Stomach smooth muscle (tissue), 2 donors: ENCODE measurements around the gene ZFPM1.

Experiments
- H3K27ac ChIP-seq: one replicate; pipeline ENCODE4 v1.7.0; 2013; ENCODE audit warnings: mild to moderate bottlenecking, low read length, inconsistent platforms
- H3K27me3 ChIP-seq, 2 donors: one replicate each; pipeline ENCODE4 v1.7.0; 2013; ENCODE audit warnings: low read length in 2 of 2; ENCODE audit not compliant: insufficient read depth in 2 of 2, control insufficient read depth in 1 of 2
- H3K36me3 ChIP-seq, 2 donors: one replicate each; pipeline ENCODE4 v1.7.0; 2013; ENCODE audit warnings: low read length in 2 of 2; ENCODE audit not compliant: control insufficient read depth in 2 of 2, insufficient read depth in 2 of 2
- H3K4me1 ChIP-seq: one replicate; pipeline ENCODE4 v1.7.0; 2013; ENCODE audit warnings: low read length; ENCODE audit not compliant: control insufficient read depth, insufficient read depth
- H3K4me3 ChIP-seq, 2 donors: one replicate each; pipeline ENCODE4 v1.7.0; 2013; ENCODE audit warnings: low read length in 2 of 2
- H3K9ac ChIP-seq, 2 donors: one replicate each; pipeline ENCODE4 v1.7.0; 2013; ENCODE audit warnings: low read length in 2 of 2, mild to moderate bottlenecking in 1 of 2
- H3K9me3 ChIP-seq, 2 donors: one replicate each; pipeline ENCODE4 v1.7.0; 2013; ENCODE audit warnings: low read length in 2 of 2; ENCODE audit not compliant: control insufficient read depth in 2 of 2
- donor health status: healthy.
- donor health status: Pancreatic carcinoma.

The ZFPM1 gene

DNA sequence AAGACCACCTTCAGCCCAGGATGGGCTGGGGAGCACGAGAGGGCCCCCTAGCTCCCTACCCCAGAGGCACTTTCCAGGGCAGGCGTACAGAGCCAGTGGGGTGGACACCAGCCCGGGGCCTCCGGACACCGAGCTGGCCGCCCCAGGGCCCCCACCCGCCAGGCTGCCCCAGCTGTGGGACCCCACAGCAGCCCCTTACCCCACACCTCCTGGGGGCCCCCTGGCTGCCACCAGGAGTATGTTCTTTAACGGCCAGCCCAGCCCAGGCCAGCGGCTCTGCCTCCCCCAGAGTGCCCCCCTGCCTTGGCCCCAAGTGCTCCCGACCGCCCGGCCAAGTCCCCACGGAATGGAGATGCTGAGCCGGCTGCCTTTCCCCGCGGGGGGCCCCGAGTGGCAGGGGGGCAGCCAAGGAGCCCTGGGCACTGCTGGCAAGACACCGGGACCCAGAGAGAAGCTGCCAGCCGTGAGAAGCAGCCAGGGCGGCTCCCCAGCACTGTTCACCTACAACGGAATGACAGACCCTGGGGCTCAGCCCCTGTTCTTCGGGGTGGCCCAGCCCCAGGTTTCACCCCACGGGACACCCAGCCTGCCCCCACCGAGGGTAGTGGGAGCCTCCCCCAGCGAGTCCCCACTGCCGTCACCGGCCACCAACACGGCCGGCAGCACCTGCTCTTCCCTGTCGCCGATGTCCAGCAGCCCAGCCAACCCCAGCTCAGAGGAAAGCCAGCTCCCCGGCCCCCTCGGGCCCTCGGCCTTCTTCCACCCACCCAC is 24.3 kb upstream of the ZFPM1 start:
- no peak overlapping the region for H3K9ac ChIP-seq
- H3K4me1 ChIP-seq: peaks cover 7% of the 10 kb centered on the region
- H3K27ac ChIP-seq: no peak overlapping the region
- peaks cover 15 to 28% of the 10 kb centered on the region in 2 donors for H3K27me3 ChIP-seq
- no peak overlapping the region for H3K4me3 ChIP-seq
- H3K36me3 ChIP-seq: no peaks in the 10 kb centered on the region
- no peaks in the 10 kb centered on the region for H3K9me3 ChIP-seq

DNA sequence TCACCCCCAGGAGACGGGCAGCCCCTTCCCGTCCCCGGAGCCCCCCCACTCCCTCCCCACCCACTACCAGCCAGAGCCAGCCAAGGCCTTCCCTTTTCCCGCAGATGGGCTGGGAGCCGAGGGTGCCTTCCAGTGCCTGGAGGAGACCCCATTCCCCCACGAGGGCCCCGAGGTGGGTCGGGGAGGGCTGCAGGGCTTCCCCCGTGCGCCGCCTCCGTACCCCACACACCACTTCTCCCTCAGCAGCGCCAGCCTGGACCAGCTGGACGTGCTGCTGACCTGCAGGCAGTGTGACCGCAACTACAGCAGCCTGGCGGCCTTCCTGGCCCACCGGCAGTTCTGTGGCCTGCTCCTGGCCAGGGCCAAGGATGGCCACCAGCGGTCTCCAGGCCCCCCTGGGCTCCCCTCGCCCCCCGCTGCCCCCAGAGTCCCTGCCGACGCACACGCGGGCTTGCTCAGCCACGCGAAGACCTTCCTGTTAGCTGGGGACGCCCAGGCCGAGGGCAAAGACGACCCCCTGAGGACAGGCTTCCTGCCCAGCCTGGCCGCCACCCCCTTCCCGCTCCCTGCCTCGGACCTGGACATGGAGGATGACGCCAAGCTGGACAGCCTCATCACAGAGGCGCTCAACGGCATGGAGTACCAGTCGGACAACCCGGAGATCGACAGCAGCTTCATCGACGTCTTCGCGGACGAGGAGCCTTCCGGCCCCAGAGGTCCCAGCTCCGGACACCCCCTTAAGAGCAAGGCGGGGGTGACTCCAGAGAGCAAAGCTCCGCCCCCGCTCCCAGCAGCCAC is 23.5 kb upstream of the ZFPM1 start:
- Histone ChIP-seq H3K27me3 (peaks cover 15 to 28% of the 10 kb centered on the region in 2 donors), H3K4me1 (peaks cover 7% of the 10 kb centered on the region), H3K36me3 (no peaks in the 10 kb centered on the region), H3K4me3 (peak overlapping the region in 1 of 2 donors; percentile 3), H3K27ac (no peak overlapping the region), H3K9ac (no peak overlapping the region), H3K9me3 (no peaks in the 10 kb centered on the region)

- Histone ChIP-seq H3K36me3 (no peaks in the 10 kb centered on the region), H3K27me3 (peaks cover 15 to 28% of the 10 kb centered on the region in 2 donors), H3K27ac (no peak overlapping the region), H3K9ac (no peak overlapping the region), H3K9me3 (no peaks in the 10 kb centered on the region), H3K4me3 (peak overlapping the region in 1 of 2 donors; percentile 49), H3K4me1 (peaks cover 7% of the 10 kb centered on the region)
Observed at GRCh38 chr16:88430185-88430523, 22.9 kb upstream of the ZFPM1 start.

DNA sequence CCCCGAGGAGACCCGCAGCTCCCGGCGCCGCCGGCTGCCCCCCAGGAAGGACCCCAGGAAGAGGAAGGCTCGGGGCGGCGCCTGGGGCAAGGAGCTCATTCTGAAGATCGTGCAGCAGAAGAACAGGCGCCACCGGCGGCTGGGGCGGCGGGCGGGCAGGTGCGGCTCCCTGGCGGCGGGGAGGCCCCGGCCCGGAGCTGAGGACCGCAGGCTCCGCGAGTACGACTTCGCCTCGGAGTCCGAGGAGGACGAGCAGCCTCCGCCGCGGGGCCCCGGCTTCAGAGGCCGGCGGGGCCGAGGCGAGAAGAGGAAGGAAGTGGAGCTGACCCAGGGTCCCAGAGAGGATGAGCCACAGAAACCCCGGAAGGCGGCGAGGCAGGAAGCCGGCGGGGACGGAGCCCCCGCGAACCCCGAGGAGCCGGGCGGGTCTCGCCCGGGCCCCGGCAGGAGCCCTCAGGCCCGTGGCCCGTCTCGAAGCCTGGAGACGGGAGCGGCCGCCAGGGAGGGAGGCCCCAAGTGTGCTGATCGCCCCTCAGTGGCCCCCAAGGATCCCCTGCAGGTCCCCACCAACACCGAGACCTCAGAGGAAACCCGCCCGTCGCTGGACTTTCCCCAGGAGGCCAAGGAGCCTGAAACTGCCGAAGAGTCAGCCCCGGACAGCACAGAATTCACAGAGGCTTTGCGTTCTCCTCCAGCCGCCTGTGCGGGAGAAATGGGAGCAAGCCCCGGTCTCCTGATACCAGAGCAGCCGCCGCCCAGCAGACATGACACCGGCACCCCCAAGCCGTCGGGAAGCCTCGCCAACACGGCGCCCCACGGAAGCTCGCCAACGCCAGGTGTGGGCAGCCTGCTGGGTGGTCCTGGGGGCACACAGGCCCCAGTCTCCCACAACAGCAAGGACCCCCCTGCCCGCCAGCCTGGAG is 22.3 kb upstream of the ZFPM1 start:
- no peak overlapping the region for H3K27ac ChIP-seq
- H3K9me3 ChIP-seq: no peaks in the 10 kb centered on the region
- peak overlapping the region in 1 of 2 donors; percentile 49 for H3K4me3 ChIP-seq
- no peaks in the 10 kb centered on the region for H3K36me3 ChIP-seq
- H3K9ac ChIP-seq: no peak overlapping the region
- peaks cover 7% of the 10 kb centered on the region for H3K4me1 ChIP-seq
- H3K27me3 ChIP-seq: peaks cover 15 to 28% of the 10 kb centered on the region in 2 donors

GRCh38 chr16:88431651-88432050 is 21.4 kb upstream of the ZFPM1 start:
- H3K27ac ChIP-seq: no peak overlapping the region
- H3K9me3 ChIP-seq: no peaks in the 10 kb centered on the region
- H3K27me3 ChIP-seq: peaks cover 15 to 28% of the 10 kb centered on the region in 2 donors
- H3K9ac ChIP-seq: no peak overlapping the region
- peaks cover 7% of the 10 kb centered on the region for H3K4me1 ChIP-seq
- H3K36me3 ChIP-seq: no peaks in the 10 kb centered on the region
- H3K4me3 ChIP-seq: no peak overlapping the region

DNA sequence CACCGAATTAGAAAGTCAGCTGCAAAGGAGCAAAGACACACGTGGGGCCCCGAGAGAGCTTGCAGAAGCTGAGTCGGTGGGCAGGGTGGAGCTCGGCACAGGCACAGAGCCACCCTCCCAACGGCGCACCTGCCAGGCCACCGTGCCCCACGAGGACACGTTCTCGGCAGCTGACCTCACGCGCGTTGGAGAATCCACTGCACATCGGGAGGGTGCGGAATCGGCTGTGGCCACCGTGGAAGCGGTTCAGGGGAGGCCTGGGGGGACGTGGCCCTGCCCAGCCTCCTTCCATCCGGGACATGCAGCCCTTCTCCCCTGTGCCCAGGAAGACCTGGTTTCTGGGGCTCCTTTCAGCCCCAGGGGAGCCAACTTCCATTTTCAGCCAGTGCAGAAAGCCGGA is 20.9 kb upstream of the ZFPM1 start:
- no peaks in the 10 kb centered on the region for H3K9me3 ChIP-seq
- H3K27me3 ChIP-seq: peaks cover 15 to 31% of the 10 kb centered on the region in 2 donors
- H3K9ac ChIP-seq: no peak overlapping the region
- no peaks in the 10 kb centered on the region for H3K36me3 ChIP-seq
- H3K27ac ChIP-seq: no peak overlapping the region
- H3K4me3 ChIP-seq: no peak overlapping the region
- H3K4me1 ChIP-seq: peaks cover 7% of the 10 kb centered on the region

DNA sequence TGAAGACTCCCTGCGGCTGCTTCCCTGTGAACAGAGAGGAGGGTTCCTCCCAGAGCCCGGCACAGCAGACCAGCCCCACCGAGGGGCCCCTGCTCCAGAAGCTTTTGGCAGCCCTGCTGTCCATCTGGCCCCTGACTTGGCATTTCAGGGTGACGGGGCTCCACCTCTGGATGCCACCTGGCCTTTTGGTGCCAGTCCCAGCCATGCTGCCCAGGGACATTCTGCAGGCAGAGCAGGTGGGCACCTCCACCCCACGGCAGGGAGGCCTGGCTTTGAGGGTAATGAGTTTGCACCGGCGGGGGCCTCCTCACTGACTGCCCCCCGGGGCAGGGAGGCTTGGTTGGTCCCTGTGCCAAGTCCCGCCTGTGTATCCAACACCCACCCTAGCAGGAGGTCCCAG is 20.3 kb upstream of the ZFPM1 start:
- peaks cover 15 to 31% of the 10 kb centered on the region in 2 donors for H3K27me3 ChIP-seq
- no peak overlapping the region for H3K27ac ChIP-seq
- H3K9me3 ChIP-seq: no peaks in the 10 kb centered on the region
- H3K9ac ChIP-seq: no peak overlapping the region
- H3K4me3 ChIP-seq: no peak overlapping the region
- peaks cover 9% of the 10 kb centered on the region for H3K4me1 ChIP-seq
- no peaks in the 10 kb centered on the region for H3K36me3 ChIP-seq

- Histone ChIP-seq H3K27me3 (peaks cover 15 to 31% of the 10 kb centered on the region in 2 donors), H3K4me1 (peaks cover 9% of the 10 kb centered on the region), H3K9me3 (no peaks in the 10 kb centered on the region)
Observed at GRCh38 chr16:88433632-88434352, 19.3 kb upstream of the ZFPM1 start.

GRCh38 chr16:88434353-88434690 is 18.8 kb upstream of the ZFPM1 start:
- Histone ChIP-seq H3K4me1 (peaks cover 9% of the 10 kb centered on the region), H3K9me3 (peaks cover 0 to under 1% of the 10 kb centered on the region in 2 donors), H3K27ac (no peak overlapping the region), H3K9ac (no peak overlapping the region), H3K27me3 (peaks cover 15 to 31% of the 10 kb centered on the region in 2 donors), H3K4me3 (no peak overlapping the region), H3K36me3 (no peaks in the 10 kb centered on the region)

More at GRCh38 chr16:88433632-88434352, 19.3 kb upstream of the ZFPM1 start:
- Histone ChIP-seq H3K4me3 (no peak overlapping the region), H3K9ac (no peak overlapping the region), H3K27ac (no peak overlapping the region), H3K36me3 (no peaks in the 10 kb centered on the region)

DNA sequence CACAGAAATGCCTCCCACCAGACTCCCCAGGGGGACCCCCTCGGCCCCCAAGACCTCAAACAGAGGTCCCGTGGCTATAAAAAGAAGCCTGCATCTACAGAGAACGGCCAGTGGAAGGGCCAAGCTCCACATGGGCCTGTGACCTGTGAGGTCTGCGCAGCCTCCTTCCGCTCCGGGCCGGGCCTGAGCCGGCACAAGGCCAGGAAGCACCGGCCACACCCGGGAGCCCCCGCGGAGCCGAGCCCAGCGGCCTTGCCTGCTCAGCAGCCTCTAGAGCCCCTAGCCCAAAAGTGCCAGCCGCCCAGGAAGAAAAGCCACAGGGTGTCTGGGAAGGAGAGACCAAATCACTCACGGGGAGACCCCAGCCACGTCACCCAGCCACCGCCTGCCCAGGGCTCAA is 18.3 kb upstream of the ZFPM1 start:
- Histone ChIP-seq H3K4me3 (no peak overlapping the region), H3K9me3 (peaks cover 0 to 2% of the 10 kb centered on the region in 2 donors), H3K9ac (no peak overlapping the region), H3K27ac (no peak overlapping the region), H3K36me3 (no peaks in the 10 kb centered on the region), H3K27me3 (peaks cover 14 to 30% of the 10 kb centered on the region in 2 donors), H3K4me1 (peaks cover 9% of the 10 kb centered on the region)
